Astrocyte (in vitro differentiated cells and primary cell): ENCODE measurements around the gene L3MBTL4.

ENCODE experiments used
- EZH2 ChIP-seq: IDR thresholded peaks from 2 replicates; pipeline ENCODE4 v1.6.1; 2012; ENCODE audit warnings: mild to moderate bottlenecking, low read length, inconsistent platforms; ENCODE audit not compliant: insufficient read depth
- TF ChIP-seq, protein P1 (sequence below): IDR thresholded peaks from 2 replicates; pipeline ENCODE4 v1.5.1; 2011; ENCODE audit warnings: low read depth, mild to moderate bottlenecking, inconsistent platforms, low read length, moderate library complexity; ENCODE audit not compliant: insufficient read depth

- TF ChIP-seq, protein P1, sequence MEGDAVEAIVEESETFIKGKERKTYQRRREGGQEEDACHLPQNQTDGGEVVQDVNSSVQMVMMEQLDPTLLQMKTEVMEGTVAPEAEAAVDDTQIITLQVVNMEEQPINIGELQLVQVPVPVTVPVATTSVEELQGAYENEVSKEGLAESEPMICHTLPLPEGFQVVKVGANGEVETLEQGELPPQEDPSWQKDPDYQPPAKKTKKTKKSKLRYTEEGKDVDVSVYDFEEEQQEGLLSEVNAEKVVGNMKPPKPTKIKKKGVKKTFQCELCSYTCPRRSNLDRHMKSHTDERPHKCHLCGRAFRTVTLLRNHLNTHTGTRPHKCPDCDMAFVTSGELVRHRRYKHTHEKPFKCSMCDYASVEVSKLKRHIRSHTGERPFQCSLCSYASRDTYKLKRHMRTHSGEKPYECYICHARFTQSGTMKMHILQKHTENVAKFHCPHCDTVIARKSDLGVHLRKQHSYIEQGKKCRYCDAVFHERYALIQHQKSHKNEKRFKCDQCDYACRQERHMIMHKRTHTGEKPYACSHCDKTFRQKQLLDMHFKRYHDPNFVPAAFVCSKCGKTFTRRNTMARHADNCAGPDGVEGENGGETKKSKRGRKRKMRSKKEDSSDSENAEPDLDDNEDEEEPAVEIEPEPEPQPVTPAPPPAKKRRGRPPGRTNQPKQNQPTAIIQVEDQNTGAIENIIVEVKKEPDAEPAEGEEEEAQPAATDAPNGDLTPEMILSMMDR, result no peak
- TF ChIP-seq EZH2, result no peak
Measured at GRCh38 chr18:6200204-6200774, 214.4 kb downstream of the L3MBTL4 start.
